HG02938 (cell line): ENCODE results near the gene PLA2G4A.

Experiments used
- ATAC-seq: cut with Tn5 transposase; IDR thresholded peaks from one replicate; pipeline ENCODE4 v1.9.1; 2021; ENCODE audit warnings: mild to moderate bottlenecking, moderate library complexity; ENCODE audit not compliant: unreplicated experiment

Gene PLA2G4A

DNA sequence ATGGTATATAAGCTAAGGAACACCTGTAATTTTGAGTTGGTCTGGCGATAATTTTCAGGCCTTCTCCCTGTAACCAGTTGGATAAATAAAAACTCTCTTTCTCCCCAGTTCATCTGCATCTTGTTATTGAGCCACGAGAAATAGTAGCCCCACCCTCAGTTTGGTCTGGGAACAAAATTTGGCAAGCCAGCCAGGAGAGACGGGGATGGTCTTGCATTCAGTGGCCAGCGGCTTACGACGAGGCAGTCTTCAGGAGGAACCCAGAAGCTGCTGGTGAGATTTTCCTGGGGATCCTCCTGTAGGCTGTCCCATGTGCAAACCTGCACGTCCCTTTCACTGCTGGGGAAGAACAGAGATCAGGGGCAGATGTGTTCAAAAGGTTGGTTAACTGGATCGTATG is 174.6 kb downstream of the PLA2G4A start:
- no peak for ATAC-seq

DNA sequence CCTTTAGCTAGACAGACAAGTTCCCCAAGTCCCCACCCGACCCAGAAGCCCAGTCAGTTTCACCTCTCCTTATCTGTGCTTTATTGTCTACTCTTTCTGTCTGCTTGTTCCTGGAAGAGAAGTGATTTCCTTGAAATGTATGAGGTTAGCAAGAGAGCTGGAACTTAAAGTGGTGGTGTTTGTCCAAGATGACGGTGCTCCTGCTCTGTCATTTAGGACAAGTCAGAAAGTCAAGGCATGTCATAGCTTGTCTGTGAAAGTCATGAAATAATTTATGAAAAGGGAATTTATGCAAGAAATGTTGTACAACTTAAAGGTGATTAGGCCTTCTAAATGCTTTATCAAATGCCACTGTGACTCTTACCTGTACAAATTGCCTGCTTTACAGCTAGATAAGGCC is 178.1 kb downstream of the PLA2G4A start:
- ATAC-seq = no peak

DNA sequence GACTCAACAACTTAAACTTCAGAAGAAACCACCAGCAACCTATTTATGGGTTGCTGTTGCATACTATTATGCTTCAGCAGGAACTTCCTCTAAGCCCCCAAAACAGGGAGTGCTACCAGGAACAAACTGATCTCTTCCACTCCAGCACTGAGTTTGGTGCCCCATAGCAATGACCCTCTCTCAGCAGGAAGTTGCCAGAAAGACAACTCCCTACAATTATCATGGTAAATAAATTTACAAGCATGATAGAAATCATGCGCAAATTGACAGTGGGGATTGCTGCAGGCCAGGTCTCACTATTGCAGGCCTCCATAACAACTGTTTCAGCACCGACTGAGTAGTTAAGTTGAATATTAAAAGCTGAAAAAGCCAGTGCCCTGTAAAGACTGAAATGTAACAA is 180.6 kb downstream of the PLA2G4A start:
- ATAC-seq = no peak

GRCh38 chr1:187010571-187011309 is 182.0 kb downstream of the PLA2G4A start:
- ATAC-seq = no peak

- no peak for ATAC-seq
These were observed 184.9 kb downstream of the PLA2G4A start for GRCh38 chr1:187013582-187014200.

GRCh38 chr1:187018291-187018690 is 189.5 kb downstream of the PLA2G4A start:
- no peak for ATAC-seq

GRCh38 chr1:187027253-187027652 is 198.5 kb downstream of the PLA2G4A start:
- no peak for ATAC-seq

- no peak for ATAC-seq
These were observed 203.7 kb downstream of the PLA2G4A start for GRCh38 chr1:187032316-187032981.

- ATAC-seq = no peak
These were observed 204.4 kb downstream of the PLA2G4A start for GRCh38 chr1:187032982-187033692.

DNA sequence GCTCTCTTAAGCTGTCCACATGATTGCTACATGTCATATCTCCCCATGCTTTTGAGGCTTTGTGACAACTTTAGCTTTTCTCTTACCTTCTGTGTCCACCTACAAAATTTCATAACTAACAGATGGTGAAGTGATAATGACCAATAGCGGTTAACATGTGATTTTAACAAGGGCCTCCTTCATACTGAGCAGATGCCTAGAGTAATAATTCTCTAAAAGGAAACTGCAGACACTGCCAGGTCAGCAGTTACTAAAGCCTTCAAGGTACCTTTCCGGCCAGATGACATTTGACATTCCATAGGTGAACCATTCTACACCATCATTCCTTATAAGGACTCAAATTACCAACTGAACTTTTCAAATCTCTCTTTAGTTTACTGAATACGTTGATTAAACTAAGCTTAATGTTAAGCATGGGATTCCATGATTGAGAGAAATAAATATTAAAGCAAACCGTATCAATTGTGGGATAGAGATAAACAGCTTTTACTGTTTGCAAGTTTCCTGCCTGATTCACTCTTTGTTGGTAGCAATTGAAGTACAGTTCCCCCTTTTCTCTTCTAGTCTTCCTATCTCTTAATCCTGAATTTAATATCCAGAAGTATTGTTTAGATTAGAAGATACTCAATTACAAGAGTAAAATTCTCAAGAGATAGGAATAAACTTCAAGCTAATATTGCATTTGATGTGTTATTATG is 205.1 kb downstream of the PLA2G4A start:
- ATAC-seq = no peak

- no peak for ATAC-seq
These were observed 205.8 kb downstream of the PLA2G4A start for GRCh38 chr1:187034501-187034900.

DNA sequence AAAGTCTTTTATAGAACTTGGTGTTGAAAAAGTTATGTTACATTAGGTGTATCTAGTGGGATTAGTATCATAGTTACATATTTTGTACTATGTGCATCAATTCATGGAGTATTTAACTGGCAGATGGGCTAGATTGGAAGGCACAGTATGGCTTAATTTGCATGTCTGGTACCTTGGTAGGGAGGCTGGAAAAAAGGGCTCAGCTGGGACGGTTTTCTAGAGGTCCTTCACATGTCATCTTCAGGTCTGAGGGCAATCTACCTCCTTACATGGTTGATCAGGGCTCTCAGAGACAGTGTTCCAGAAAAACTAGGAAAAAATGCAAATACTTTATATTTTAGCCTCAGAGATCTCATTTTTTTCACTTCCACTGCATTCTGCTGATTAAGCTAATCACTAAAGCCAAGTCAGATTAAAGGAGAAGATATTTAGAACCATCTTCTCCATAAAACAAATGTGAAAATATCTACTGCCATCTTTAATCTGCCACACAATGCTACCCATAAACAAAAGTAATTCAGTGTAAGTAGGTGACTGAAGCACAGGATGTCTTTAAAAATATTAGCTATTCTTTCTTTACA is 209.3 kb downstream of the PLA2G4A start:
- ATAC-seq = no peak
